HG03139 (cell line): ENCODE results near the gene APOC3.

Experiments used
- ATAC-seq: cut with Tn5 transposase; IDR thresholded peaks from one replicate; pipeline ENCODE4 v1.9.1; 2021; ENCODE audit not compliant: unreplicated experiment

The APOC3 gene

DNA sequence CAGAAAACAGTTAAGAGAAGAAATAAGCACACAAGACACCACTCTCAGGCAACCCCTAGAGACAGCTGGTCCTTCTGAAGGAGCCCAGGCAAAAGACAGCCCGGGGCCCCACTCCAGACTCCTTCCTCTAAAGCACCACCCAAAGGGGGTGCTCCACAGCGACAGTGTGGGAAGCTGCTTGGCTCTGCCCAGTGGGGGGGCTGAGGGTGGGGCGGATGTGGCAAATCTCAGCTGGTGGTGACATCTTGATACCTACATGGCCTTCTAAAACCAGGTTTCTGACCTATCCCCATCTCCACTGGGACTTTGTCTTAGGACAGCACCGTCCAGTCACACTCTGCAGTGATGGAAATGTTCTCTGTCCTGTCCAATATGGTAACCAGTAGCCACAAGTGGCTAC lies 17.9 kb downstream of the APOC3 start:
- no peak for ATAC-seq

DNA sequence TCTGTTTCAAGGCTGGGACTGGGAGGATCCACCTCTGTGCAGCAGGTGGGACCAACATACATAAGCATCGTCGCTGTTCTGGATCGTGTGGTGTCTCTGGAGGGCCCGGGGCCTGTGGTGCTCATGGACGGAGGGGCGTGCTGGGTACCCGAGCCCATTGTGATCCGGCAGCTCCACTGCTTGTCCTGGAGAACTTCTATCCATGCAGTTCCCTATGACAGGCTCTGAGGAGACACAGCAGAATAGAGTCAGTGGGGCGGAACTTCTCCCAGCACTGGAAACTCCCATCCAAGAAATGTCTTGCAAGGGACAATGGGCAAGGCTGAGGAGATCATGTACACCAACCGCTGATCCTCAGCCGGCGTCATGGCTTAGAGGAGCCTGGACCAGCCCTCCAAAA lies 19.4 kb downstream of the APOC3 start:
- ATAC-seq, result no peak

DNA sequence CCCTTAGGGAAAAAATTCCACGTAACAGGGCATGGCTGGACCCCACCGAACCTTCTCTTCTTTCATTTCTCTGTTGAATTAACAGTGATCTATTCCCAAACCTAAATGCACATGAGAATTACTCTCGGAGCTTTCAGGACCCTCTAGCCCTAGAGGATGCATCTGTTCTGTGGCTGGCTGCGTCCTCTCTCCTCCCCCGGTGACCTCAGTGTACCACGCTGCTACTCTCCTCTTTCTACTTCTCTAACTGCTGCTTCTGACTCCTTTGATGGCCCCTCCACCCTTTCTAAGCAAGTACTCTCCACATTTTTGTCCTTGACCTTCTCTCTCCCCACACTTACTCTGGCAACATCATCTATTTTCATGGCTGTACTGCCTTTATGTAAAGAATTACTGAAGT lies 19.8 kb downstream of the APOC3 start:
- ATAC-seq, result no peak

DNA sequence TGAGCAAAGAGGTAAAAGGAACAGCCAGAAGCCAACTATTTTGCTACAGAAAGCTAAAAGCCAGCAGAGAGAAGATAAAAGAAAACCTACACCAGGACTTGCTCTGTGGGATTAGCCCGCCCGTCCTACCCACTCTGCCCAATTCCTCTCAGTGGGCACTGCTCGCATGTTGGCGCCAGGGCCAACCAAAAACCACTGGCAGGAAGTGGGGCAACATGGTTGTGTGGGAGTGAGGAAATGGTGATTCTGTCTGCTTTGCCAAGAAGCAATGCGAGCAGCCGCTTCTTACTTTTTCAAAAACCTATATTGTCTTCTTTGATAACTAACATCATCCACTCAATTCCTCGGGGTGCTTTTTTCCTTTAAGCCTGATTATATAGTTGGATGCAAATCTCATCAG lies 21.9 kb downstream of the APOC3 start:
- no peak for ATAC-seq

DNA sequence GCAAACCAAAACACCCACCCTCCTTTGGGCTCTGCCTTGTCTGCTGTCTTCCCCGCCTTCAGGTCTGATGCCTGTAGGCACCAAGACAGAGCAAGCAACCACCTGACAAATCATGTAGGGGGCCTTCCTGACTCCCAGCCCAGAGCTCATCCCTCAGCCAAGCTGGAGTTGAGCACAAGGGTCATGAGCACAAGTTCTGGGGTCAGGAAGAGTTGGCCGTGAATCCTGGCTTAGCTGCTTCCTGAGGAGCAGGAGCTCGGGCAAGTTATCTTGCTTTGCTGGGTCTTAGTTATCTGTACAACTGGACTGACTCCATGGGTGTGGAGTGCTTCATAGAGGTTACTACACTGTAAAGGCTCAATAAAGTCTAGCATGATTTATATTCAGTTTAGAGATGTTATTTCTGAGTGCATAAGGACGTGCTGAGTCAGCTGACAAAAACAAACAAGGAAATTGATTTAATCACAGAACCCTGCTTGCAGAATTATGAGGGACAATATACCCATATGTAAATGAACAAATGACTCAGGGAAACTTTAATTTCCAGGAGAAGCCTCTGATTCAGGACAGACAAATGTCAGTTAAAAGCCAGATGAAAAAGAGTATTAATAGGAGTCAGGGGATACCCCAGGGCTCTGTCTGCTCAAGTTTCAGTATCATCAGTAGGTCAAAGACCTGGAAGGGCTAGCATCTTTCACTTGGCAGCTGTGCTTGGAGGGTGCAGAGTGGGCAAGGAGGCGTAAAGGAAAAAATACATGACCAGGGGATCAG lies 22.7 kb downstream of the APOC3 start:
- no peak for ATAC-seq

DNA sequence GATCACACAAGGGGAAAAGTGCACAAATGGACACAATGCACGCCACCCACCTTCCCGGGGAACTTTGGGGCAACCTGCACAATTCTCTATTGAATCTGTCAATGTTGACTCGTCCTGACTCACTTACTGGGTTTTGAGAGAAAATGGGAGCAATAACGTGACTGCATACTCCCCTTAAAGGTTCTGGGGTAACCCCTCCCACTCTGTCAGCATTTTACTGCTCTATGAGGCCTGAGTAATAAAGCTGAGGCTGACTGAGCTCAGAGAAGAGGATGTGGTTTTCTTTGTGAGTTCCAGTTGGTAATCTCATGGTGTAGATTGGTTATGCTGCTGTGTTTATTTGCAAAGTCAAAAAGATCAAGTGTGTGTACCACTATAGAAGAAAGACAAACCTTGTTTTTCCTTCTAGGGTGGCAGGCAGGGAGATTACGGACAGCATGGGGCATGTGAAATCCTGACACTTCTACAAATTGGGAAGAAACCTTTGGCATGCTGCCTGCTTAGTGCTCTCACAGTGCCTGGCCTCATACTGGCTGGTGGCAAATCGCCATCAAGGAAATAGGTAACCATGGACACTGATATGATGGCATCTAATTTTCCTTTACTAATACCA lies 23.9 kb downstream of the APOC3 start:
- peak; percentile 89 for ATAC-seq

DNA sequence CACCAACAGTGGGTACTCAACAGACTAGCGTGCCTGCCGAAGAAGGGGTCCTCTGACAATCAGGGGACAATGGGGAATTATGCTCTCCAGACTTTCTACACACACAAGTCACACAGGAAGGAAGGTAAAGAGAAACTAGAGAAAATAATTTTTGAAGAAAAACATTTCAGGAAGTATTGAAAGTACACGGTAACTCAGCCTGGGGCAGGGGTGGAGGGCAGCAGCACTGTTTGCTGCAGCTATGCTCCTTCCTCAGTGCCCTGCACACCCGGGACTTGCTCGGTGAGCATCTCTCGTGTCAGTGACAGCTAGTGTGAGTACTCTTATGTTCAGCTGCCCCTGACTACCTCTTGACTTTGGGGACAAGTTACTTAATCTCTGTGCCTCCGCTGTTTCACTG lies 25.7 kb downstream of the APOC3 start:
- no peak for ATAC-seq

DNA sequence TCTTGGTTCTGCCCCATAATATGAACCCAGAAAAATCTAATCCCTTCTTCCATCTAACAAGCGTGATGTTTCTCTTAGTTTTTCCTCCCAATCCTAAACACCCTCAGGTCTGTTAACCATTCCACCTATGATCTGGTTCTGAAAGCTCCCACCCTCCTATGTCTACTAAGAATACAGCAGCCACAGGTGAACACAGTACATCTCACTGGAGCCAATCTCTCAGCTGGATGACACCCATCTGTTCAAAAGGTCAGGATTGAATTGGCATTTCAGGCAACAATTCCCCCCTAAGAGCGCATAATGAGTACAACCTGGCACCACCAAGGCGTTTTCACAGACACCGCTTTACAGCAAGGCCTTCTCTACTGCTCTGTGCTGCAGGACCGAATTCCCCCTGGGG lies 26.7 kb downstream of the APOC3 start:
- ATAC-seq, result no peak

DNA sequence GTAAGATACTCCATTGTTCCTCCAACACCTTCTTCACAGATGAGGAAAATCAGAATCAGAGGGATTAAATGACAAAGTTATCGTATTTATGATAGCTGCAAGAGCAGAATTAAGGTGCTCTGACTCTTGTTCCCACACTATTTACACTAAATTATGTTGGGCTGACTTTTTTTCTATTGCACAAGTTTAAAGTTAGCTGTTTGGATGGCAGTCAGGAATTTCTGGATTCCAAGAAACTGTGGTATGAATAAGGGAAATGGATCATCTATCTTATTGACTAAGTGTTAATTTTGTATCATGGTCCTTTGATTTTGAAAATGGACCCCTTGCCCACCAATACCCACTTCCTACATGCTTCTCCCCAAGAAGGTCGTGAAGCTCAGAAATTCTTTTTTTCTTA lies 27.6 kb downstream of the APOC3 start:
- no peak for ATAC-seq

DNA sequence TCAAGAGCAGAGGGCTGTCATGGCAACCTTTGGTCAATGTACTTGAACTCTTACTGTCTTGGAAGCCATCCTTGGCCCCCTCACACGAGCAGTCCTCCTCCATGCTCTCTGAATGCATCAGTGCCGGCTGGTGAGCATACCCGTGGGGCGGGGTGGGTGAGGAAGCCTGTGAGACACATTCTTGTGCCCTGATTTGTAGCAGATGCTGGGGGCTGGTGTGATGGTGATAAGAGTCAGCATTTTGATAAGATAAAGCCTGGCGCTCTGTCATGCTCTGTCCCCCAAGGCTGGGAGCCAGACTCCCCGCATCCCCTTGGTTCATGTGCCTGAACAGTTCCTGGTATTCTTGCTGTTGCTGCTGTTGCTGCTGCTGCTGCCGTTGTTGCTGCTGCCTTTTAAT lies 28.2 kb downstream of the APOC3 start:
- ATAC-seq, result no peak

DNA sequence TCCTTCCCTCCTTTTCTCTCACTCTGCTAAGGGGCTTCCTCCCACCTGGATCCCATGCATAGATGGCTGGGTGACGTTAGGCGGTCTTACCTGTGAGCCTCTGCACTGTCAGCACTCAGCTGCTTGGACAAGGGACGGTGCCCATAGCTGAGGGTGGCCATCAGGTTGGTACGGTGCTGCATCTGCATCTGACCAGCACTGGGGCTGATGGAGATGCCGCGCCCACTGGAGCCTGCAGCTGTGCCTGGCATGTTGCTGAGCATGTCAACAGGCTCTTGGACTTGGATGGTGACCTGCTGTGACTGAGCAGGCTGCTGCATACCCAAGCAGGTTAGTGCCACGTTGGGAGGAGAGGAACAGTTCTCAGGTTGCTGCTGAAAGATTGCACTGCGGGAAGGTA lies 29.5 kb downstream of the APOC3 start:
- ATAC-seq, result no peak

DNA sequence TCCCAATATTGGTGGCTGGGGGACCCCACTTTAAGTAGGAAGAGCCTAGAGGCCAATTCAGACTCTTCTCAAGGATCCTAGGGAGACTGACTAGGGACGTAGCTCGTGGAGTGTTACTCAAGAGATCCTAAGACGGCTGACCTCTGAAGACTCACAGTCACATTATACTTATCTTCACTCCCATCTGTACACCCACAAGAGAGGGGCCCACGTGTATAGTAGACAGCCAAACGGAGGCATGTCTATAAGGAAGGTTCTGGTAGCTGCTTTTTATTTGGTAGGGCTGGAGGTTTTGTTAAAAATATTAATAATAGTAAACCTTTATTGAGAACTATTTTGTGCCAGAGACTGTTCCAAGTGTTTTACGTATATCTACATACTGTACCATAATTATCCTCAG lies 30.6 kb downstream of the APOC3 start:
- ATAC-seq, result no peak

DNA sequence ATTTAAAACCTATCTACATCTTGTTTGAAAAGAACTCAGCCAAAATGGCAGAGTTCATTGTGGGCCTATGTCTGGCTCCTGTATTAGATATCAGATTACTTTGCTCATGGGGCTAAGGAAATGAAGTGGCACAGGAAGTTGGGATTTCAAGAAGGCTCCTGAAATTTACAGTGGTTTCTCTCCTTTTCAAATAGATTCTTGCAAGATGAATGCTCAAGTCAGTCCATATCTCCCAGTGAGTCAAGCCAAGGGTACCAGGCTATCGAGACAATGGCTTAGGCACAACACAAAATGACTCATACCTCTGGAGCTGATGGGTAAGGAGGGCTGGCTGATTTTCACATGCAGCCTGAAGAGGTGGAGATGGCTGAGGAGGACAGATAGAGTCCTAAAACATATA lies 31.8 kb downstream of the APOC3 start:
- no peak for ATAC-seq

DNA sequence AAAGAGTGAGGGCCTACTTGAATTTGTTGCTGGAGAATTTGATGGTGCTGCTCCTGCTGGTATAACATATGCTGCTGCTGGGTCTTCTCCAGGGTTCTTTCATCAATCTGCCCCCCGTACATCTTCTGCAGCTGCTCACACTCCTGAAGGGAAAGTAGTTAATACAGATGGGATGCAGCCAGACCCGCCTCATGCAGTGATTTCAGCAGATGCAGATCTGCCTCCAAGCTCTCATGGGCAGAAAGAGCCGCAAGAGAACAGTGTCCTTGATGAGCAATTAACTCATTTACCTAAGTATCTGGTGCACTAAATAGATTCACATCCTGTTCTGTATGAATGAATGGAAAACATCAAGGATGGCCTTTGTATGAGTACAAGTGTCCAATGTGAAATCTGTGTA lies 32.5 kb downstream of the APOC3 start:
- ATAC-seq, result no peak

DNA sequence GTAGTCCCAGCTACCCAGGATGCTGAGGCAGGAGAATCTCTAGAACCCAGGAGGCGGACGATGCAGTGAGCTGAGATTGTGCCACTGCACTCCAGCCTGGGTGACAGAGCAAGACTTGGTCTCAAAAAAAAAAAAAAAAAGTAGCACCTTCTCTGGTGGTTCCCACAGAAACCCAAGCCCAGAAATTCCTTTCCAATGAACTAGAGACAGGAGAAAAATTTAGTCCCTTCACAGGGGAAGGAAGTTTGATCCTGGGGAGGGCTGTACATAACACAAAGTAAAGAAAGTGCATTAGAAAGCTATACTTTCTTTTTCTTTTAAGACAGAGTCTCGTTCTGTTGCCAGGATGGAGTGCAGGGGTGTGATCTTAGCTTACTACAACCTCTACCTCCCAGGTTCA lies 33.2 kb downstream of the APOC3 start:
- no peak for ATAC-seq

DNA sequence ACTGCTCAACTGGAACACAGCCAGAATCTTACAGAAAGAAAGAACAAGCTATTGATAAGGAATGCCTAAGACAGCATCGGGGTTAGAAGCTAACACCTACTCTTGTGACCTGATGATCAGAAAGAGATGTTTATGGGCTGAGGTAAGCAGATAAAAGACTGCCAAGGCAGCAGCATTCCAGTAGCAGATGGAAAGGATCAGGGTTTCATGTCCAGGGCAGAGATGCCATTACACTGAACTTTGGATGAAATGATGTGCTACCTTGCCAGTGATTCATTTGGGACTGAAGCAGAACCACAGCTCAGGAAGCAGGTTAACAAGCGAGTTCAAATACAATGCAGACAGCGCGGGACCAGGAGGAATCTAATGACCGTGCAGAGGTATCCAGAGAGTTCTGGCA lies 34.8 kb downstream of the APOC3 start:
- no peak for ATAC-seq

DNA sequence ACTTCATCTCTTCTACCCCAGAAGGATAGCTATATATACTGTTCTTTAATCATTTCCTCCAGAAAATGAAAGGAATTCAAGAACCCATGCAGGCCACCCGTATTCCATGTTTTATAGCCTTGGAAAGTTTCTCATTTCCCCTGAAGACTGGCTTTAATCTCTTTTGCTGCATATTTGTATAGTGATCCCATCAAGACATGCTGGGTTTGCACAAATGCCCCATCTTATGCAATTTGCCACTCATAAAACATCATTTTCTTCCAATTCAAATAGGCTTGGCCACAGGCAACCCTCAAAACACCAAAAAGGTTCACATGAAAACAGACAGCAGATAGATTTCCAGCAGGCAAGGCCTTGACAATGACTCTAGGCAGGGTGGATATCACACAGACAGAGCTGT lies 36.0 kb downstream of the APOC3 start:
- ATAC-seq, result no peak

DNA sequence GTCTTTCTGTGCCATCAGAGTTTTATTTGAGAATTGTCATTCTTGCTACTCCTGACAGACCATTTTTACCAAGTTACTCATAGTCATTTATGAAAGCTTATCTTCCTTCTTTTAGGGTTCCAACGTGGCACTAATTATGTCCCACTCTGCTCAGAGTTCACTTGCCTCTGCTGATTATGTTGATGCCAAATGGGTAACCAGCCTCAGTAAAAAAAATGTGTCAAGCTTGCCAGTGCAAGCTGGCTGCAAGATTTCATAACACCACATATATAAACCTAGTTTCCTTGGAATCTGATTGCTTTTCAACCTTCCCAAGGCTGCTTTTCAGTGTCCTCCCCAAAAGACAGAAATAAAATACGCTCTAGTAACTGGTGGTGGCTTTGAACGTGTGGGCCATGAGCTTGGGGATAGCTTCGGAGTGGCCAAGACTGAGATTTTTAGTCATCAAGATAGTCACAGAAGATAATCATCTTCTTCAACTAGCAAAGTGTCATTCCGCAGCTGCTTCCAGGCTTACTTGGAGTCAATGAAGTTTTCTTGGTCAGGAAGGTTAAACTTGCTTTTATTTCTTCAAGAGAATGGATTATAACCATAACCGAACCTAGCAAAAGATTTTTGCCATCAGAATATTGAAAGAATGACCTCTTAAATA lies 37.2 kb downstream of the APOC3 start:
- ATAC-seq, result no peak

DNA sequence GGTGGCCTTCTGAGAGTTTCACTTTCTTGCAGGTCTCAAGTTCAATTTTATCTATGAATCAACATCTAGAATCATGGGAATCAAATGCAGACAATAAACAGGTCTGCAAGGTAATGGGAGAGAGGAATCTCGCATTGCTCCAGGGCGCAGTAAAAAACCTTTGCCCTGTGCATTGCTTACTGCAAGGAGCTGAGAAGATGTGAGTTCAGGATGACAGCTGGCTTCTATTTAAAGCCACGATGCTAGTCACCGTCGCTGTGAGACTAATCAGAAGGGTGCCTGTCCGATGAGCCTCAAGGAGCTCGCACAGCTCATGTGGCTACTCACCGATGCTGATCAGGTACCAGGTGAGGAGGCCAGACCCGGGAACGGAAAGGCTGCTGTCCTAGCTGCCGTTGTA lies 37.9 kb downstream of the APOC3 start:
- ATAC-seq, result no peak

DNA sequence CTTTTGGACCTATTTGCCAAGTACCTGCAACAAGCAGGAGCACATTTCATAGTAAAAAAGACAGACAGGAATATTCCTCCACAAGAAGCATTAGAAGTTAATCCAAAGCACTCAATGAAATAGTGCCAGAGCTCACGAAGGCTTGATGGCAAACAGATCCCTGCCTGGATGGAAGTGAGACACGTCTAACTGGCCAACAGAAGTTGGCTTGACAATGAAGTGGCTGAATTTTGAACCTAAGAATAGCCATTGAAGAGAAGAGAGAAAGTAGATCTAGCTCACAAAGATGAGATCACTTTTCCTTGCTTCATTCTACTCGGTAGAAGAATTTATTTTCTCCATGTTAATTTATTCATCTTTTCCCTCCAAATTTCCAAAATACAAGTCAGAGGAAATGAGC lies 38.4 kb downstream of the APOC3 start:
- ATAC-seq, result no peak

DNA sequence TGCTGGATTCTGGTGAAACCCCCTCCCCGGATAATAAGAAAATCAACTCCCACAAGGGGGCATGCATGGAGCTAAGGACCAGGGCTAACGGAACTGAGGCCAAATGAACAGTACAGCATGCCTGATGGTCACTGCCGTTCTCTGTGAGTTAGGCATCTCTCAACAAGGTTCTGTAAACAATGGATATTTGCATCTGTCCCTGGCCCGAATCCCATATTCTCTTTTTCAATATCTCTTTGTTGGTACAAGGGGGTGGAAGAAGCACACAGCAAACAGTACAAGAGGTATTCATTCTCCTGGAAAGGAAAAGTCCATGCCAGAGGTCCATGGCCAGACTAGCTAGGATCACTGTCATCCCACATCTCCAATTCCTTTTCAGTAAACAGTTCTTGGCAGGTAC lies 39.9 kb downstream of the APOC3 start:
- no peak for ATAC-seq

DNA sequence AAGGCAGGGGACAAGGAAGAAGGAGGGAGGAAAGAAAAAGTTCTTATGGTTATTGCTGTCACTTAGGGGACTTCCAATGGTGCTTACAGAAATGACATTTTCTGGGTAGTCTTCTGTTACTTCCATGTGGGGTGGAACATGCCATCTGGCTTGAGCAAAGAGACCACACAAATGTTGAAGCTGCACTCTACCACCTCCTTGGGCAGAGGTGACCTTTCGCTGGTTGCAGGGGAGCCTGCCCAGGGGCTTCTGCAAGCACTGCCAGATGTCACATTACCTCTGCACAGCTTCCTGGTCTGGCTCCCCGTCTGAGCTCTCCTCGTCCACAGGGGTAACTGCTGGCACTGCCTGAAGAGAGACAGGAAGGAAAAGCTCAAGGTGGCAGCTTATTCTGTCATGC lies 40.3 kb downstream of the APOC3 start:
- no peak for ATAC-seq

DNA sequence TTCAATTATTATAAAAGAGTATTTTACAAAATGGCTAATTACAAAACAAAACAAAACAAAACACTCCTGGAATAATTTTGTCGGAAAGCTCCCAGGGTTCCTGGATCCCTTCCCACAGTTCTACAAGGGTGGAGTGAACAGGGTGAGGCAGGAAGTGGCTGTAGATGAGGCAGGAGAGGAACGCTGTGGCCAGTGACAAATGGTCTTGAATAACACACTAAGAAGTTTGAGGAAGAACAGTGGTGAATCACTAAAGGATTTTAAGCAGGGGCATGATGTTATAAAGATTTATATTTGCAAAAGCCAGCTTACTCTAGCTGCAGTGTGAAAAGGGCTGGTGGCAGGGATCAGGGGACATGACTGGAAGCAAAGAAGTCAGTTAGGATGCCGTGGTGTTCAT lies 41.5 kb downstream of the APOC3 start:
- no peak for ATAC-seq
